Loucy (cell line): ENCODE results near the gene PHRF1.

Experiments
- H2AFZ ChIP-seq: fragments of 200-600 bp; sonication (generic); 2 replicates; pipeline ENCODE4 v1.6.0; 2016; ENCODE audit warnings: antibody characterized with exemption, mild to moderate bottlenecking, low read length, moderate library complexity
- H3F3A ChIP-seq: fragments of 200-600 bp; 2 replicates; pipeline ENCODE4 v1.6.0; 2016; ENCODE audit warnings: antibody characterized with exemption, low read depth, mild to moderate bottlenecking
- H3K27me3 ChIP-seq: fragments of 200-600 bp; sonication (generic); 2 replicates; pipeline ENCODE4 v1.6.1; 2014; ENCODE audit warnings: low read length, mild to moderate bottlenecking; ENCODE audit not compliant: insufficient read depth, poor library complexity, severe bottlenecking
- H3K36me3 ChIP-seq: fragments of 200-600 bp; sonication (generic); 2 replicates; pipeline ENCODE4 v1.6.1; 2016; ENCODE audit warnings: low read length; ENCODE audit not compliant: insufficient read depth
- H3K4me1 ChIP-seq: fragments of 200-600 bp; sonication (generic); 2 replicates; pipeline ENCODE4 v1.5.1; 2014; ENCODE audit warnings: low read length, mild to moderate bottlenecking; ENCODE audit not compliant: insufficient read depth, poor library complexity, severe bottlenecking
- H3K4me2 ChIP-seq: fragments of 200-600 bp; sonication (generic); 2 replicates; pipeline ENCODE4 v1.6.0; 2014; ENCODE audit warnings: antibody characterized with exemption, low read length, low read depth, mild to moderate bottlenecking; ENCODE audit not compliant: poor library complexity, severe bottlenecking
- H3K4me3 ChIP-seq: fragments of 200-600 bp; sonication (generic); 2 replicates; pipeline ENCODE4 v1.5.1; 2014; ENCODE audit warnings: low read length, mild to moderate bottlenecking, mixed read lengths; ENCODE audit not compliant: poor library complexity, severe bottlenecking
- H3K79me2 ChIP-seq: fragments of 200-600 bp; sonication (generic); 2 replicates; pipeline ENCODE4 v1.6.1; 2014; ENCODE audit warnings: low read length; ENCODE audit not compliant: insufficient read depth
- H3K9ac ChIP-seq: fragments of 200-600 bp; sonication (generic); 2 replicates; pipeline ENCODE4 v1.6.0; 2014; ENCODE audit warnings: mild to moderate bottlenecking, low read depth, low read length, moderate library complexity; ENCODE audit not compliant: poor library complexity, severe bottlenecking
- H3K9me2 ChIP-seq: fragments of 200-600 bp; sonication (generic); replicated peaks from 2 replicates; pipeline ENCODE4 v1.6.1; 2016; ENCODE audit warnings: low read depth, low read length, mixed read lengths
- H3K9me3 ChIP-seq: fragments of 200-600 bp; sonication (generic); 2 replicates; pipeline ENCODE4 v1.6.1; 2014; ENCODE audit warnings: mild to moderate bottlenecking, antibody characterized with exemption, low read length, low read depth; ENCODE audit not compliant: insufficient read depth
- H4K20me1 ChIP-seq: fragments of 200-600 bp; sonication (generic); 2 replicates; pipeline ENCODE4 v1.6.0; 2014; ENCODE audit warnings: antibody characterized with exemption, low read length, mild to moderate bottlenecking; ENCODE audit not compliant: insufficient read depth, poor library complexity, severe bottlenecking
- EZH2phosphoT487 ChIP-seq: fragments of 200-600 bp; IDR thresholded peaks from 2 replicates; pipeline ENCODE4 v1.6.1; 2018; ENCODE audit warnings: antibody characterized with exemption, mild to moderate bottlenecking, moderate library complexity, borderline replicate concordance
- TF ChIP-seq, protein P1 (sequence below): fragments of 200-600 bp; sonication (generic); conservative IDR thresholded peaks from 2 replicates; pipeline ENCODE4 v1.5.1; 2014; ENCODE audit warnings: mild to moderate bottlenecking, antibody characterized with exemption, low read length

Gene PHRF1

DNA sequence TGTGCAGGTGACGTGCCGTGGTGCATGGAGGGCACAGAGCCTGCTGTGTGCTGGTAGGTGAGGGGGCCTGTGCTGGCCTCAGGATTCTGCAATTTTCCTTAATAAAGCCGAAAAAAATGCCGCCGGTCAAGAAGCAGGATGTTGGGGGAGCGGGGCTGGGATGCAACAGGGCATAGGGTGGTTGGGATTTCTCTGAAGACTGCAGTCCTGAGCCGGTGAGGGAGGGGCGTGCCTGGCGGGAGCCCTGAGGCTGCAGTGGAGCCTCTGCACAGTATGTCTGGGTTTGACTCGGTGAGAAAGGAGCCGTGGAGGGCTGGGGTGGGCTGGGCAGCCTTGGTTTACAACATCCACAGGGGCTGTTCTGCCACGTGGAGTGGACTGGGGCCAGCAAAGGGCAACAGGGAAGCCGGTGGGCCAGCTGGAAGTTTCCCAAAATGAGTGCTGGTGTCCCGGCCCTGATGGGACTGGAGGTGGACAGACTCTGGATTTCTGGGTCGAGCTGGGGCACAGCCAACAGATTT, 47.1 kb downstream of the PHRF1 start:
- Histone ChIP-seq H3K79me2 (no peaks in the 10 kb centered on the region), H2AFZ (no peak overlapping the region), H3K4me3 (no peak overlapping the region), H3K4me1 (peaks cover 4% of the 10 kb centered on the region), H3K36me3 (no peaks in the 10 kb centered on the region), H3K27me3 (no peaks in the 10 kb centered on the region), H3K9me2 (no peaks in the 10 kb centered on the region), H3K4me2 (no peak overlapping the region), H4K20me1 (no peaks in the 10 kb centered on the region), H3K9ac (no peak overlapping the region), H3F3A (no peaks in the 10 kb centered on the region), H3K9me3 (no peaks in the 10 kb centered on the region)
- TF ChIP-seq EZH2phosphoT487, result no peak
- TF ChIP-seq, protein P1, sequence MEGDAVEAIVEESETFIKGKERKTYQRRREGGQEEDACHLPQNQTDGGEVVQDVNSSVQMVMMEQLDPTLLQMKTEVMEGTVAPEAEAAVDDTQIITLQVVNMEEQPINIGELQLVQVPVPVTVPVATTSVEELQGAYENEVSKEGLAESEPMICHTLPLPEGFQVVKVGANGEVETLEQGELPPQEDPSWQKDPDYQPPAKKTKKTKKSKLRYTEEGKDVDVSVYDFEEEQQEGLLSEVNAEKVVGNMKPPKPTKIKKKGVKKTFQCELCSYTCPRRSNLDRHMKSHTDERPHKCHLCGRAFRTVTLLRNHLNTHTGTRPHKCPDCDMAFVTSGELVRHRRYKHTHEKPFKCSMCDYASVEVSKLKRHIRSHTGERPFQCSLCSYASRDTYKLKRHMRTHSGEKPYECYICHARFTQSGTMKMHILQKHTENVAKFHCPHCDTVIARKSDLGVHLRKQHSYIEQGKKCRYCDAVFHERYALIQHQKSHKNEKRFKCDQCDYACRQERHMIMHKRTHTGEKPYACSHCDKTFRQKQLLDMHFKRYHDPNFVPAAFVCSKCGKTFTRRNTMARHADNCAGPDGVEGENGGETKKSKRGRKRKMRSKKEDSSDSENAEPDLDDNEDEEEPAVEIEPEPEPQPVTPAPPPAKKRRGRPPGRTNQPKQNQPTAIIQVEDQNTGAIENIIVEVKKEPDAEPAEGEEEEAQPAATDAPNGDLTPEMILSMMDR, result no peak

DNA sequence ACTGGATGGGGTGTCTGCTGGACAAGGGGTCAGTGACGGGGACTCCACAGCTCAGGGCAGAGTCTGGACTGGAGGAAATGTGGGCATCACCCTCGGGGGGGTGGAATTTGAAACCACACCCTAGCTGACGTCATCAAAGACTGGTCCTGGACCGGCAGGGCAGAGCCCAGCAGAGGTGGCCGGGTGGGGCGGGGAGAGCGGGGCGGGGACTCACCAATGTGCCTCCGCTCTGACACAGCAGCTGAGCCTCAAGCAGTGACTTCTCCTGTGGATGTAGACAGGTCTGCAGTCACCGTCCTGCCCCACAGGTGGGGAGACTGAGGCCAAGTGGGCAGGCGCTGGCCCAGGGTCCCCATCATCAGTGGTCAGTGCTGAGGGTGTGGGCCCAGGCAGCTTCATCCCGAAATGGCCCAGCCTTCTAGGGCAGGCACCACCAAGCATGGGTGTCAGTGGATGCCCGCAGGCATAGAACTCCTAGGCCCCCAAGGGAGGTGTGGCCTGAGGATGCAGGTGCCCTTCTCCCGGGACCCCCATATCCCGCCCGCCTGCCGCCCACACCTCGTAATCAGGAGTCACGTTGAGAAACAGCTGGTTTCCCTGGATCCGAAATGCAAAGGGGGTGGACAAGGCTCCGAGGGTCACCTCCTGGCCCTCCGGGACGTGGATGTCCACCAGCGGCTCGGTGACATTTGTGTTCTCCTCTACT, 47.9 kb downstream of the PHRF1 start:
- no peaks in the 10 kb centered on the region for H3K79me2 ChIP-seq
- no peaks in the 10 kb centered on the region for H3K9me2 ChIP-seq
- H3K9me3 ChIP-seq, result no peaks in the 10 kb centered on the region
- no peak overlapping the region for H3K4me2 ChIP-seq
- peaks cover 12% of the 10 kb centered on the region for H3K4me1 ChIP-seq
- H4K20me1 ChIP-seq, result no peaks in the 10 kb centered on the region
- TF ChIP-seq EZH2phosphoT487, result no peak
- TF ChIP-seq, protein P1, result no peak
- H3K36me3 ChIP-seq, result no peaks in the 10 kb centered on the region
- H3K9ac ChIP-seq, result no peak overlapping the region
- no peak overlapping the region for H3K4me3 ChIP-seq
- H3K27me3 ChIP-seq, result no peaks in the 10 kb centered on the region
- no peak overlapping the region for H2AFZ ChIP-seq
- H3F3A ChIP-seq, result no peaks in the 10 kb centered on the region

DNA sequence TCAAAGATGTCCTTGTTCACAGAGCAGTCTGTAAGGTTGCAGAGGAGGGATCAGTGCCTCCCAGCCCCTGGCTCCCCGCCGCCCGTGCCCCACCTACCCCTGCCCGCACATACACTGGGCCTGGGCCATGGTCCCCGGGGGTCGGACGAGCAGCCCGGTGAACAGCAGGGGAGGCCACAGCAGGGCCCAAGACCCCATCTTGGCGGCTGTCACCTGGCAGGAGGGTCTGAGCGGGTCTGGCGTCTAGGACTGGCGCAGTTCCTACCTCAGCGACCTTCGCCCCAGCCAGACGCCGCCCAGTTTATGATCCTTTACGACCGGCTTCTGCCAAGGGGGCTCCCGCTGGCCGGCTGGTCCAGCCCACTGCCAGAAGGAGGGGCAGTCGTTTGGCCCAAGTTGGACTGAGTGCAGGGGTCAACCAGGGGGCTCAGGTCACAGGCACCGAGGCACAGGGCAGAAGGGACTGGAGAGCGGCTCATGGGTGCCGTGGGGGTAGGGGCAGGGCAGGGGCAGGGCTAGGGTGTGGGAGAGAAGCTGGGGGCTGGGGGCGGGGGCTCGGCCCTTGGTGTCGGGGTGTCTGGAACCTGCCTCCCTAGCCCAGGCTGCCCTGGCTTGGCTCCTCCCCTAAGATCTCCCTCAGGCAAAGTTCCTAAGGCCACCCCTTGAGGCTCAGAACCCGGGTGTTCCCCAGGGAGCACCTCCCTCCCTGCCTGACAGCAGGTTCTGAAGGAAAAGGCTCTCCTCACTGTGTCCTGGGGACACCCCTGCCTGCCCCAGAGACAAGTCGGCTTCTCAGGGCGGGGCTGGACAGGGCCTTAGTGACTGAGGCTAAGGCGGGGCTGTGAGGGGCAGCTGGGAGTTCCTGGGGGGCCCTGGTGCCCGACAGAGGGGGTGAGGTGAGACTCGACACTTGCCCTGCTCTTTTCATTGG, 48.7 kb downstream of the PHRF1 start, which contains the start of gene CDHR5:
TSS of gene CDHR5 (minus strand) at position 251 of the 931 bp plus-strand sequence. CDS start at position 198, 53 bp downstream.
- peaks cover 17% of the 10 kb centered on the region for H3K4me1 ChIP-seq
- H4K20me1 ChIP-seq, result no peaks in the 10 kb centered on the region
- TF ChIP-seq EZH2phosphoT487, result no peak
- TF ChIP-seq, protein P1, result no peak
- no peak within 1 kb of the TSS for H3K9ac ChIP-seq
- H3K9me3 ChIP-seq, result no peaks in the 10 kb centered on the region
- H2AFZ ChIP-seq, result no peak within 1 kb of the TSS
- no peaks in the 10 kb centered on the region for H3K79me2 ChIP-seq
- H3K9me2 ChIP-seq, result no peaks in the 10 kb centered on the region
- no peak within 1 kb of the TSS for H3K4me3 ChIP-seq
- H3K36me3 ChIP-seq, result no peaks in the 10 kb centered on the region
- no peaks in the 10 kb centered on the region for H3F3A ChIP-seq
- H3K4me2 ChIP-seq, result no peak within 1 kb of the TSS
- no peaks in the 10 kb centered on the region for H3K27me3 ChIP-seq
